NCI-H226 (cell line): Measurements from ENCODE around the gene ATP6V0A1.
"Not testable (repeated sequence)": the region's sequence is repeated elsewhere in the genome, so short reads cannot be mapped to it uniquely, and the experiment has no call there.

Experiments
- DNase-seq: peaks from one replicate; pipeline ENCODE4 v3.0.0-alpha.2; 2015

The ATP6V0A1 gene

GRCh38 chr17:42521036-42521435, 62.4 kb downstream of the ATP6V0A1 start:
- DNase-seq: no peak

- no peak for DNase-seq
Measured at GRCh38 chr17:42521666-42522262, 63.1 kb downstream of the ATP6V0A1 start.

- no peak for DNase-seq
Measured at GRCh38 chr17:42522263-42522790, 63.6 kb downstream of the ATP6V0A1 start.

GRCh38 chr17:42522798-42523278, 64.2 kb downstream of the ATP6V0A1 start:
- no peak for DNase-seq

GRCh38 chr17:42525221-42525620, 66.5 kb downstream of the ATP6V0A1 start:
- peak; percentile 74 for DNase-seq

GRCh38 chr17:42526031-42526444, 67.4 kb downstream of the ATP6V0A1 start:
- peak; percentile 54 for DNase-seq

- DNase-seq: no peak
Measured at GRCh38 chr17:42527932-42528331, 69.3 kb downstream of the ATP6V0A1 start.

- no peak for DNase-seq
Measured at GRCh38 chr17:42529061-42529460, 70.4 kb downstream of the ATP6V0A1 start.

- DNase-seq: no peak
Measured at GRCh38 chr17:42530952-42531454, 72.3 kb downstream of the ATP6V0A1 start.

GRCh38 chr17:42531455-42532354, 73.0 kb downstream of the ATP6V0A1 start:
- no peak for DNase-seq

- DNase-seq: no peak
Measured at GRCh38 chr17:42535155-42536047, 76.7 kb downstream of the ATP6V0A1 start.

- DNase-seq: peak; percentile 82
Measured at GRCh38 chr17:42536048-42536371, 77.3 kb downstream of the ATP6V0A1 start, which contains the start of gene NAGLU. Gene NAGLU, plus strand, starts transcription at chr17:42536241. Its CDS starts 32 bp downstream, at chr17:42536273.

GRCh38 chr17:42536372-42537155, 77.9 kb downstream of the ATP6V0A1 start:
- peak; percentile 83 for DNase-seq

- no peak for DNase-seq
Measured at GRCh38 chr17:42537156-42537805, 78.6 kb downstream of the ATP6V0A1 start.

GRCh38 chr17:42537826-42538451, 79.3 kb downstream of the ATP6V0A1 start:
- DNase-seq: no peak

GRCh38 chr17:42538482-42538881, 79.8 kb downstream of the ATP6V0A1 start:
- DNase-seq: no peak

- DNase-seq: not testable (repeated sequence)
Measured at GRCh38 chr17:42540558-42540957, 81.9 kb downstream of the ATP6V0A1 start.

- no peak for DNase-seq
Measured at GRCh38 chr17:42541041-42541833, 82.6 kb downstream of the ATP6V0A1 start.

- DNase-seq: no peak
Measured at GRCh38 chr17:42543190-42544079, 84.8 kb downstream of the ATP6V0A1 start.
